DOHH2 (cell line): ENCODE measurements around the gene TMEM63B.

Experiments used
- CTCF ChIP-seq: fragments of 200-600 bp; sonication (generic); IDR thresholded peaks from one replicate; pipeline ENCODE4 v1.5.1; 2014; ENCODE audit warnings: antibody characterized with exemption, mild to moderate bottlenecking, low read depth, low read length; ENCODE audit not compliant: poor library complexity, severe bottlenecking
- EZH2phosphoT487 ChIP-seq: fragments of 200-600 bp; sonication (generic); IDR thresholded peaks from 2 replicates; pipeline ENCODE4 v1.6.1; 2017; ENCODE audit warnings: borderline replicate concordance, mild to moderate bottlenecking, antibody characterized with exemption, low read length, moderate library complexity, mixed read lengths

GRCh38 chr6:44185953-44186634 is 58.7 kb downstream of the TMEM63B start:
- TF ChIP-seq CTCF = no peak
- no peak for TF ChIP-seq EZH2phosphoT487
